GM23338 (cell line): ENCODE measurements around the gene DBH. TPM values are rescaled to one million over a fixed set of nuclear protein-coding genes. Genes with fewer than 3 reads are reported as not detected.

ENCODE experiments used
- ATAC-seq: fragments of 200-7000 bp; cut with Tn5 transposase; 3 replicates; pipeline ENCODE4 v1.9.1; 2020
- DNase-seq: peaks from one replicate; pipeline ENCODE4 v3.0.0-alpha.2; 2015; ENCODE audit warnings: low spot score
- H2AFZ ChIP-seq: fragments of 200-600 bp; sonication (generic); 2 replicates; pipeline ENCODE4 v1.8.0; 2016; ENCODE audit warnings: antibody characterized with exemption, mild to moderate bottlenecking, moderate library complexity
- H3F3A ChIP-seq: fragments of 200-600 bp; sonication (generic); replicated peaks from 2 replicates; pipeline ENCODE4 v1.8.0; 2017; ENCODE audit warnings: antibody characterized with exemption, mixed run types, low read depth
- H3K27ac ChIP-seq: fragments of 200-600 bp; sonication (generic); 2 replicates; pipeline ENCODE4 v1.6.1; 2016; ENCODE audit warnings: low read depth
- H3K27me3 ChIP-seq: fragments of 200-600 bp; sonication (generic); 2 replicates; pipeline ENCODE4 v1.8.0; 2016; ENCODE audit warnings: mild to moderate bottlenecking, mixed run types, moderate library complexity; ENCODE audit not compliant: insufficient read depth
- H3K36me3 ChIP-seq: fragments of 200-600 bp; sonication (generic); 2 replicates; pipeline ENCODE4 v1.8.0; 2016; ENCODE audit warnings: mild to moderate bottlenecking; ENCODE audit not compliant: insufficient read depth
- H3K4me1 ChIP-seq: fragments of 200-600 bp; sonication (generic); 2 replicates; pipeline ENCODE4 v1.8.0; 2016; ENCODE audit warnings: mild to moderate bottlenecking, moderate library complexity; ENCODE audit not compliant: insufficient read depth
- H3K4me2 ChIP-seq: fragments of 200-600 bp; sonication (generic); 2 replicates; pipeline ENCODE4 v1.7.1; 2017; ENCODE audit warnings: mixed run types
- H3K4me3 ChIP-seq: fragments of 200-600 bp; sonication (generic); 2 replicates; pipeline ENCODE4 v1.6.1; 2016; ENCODE audit warnings: mixed run types
- H3K79me2 ChIP-seq: fragments of 200-600 bp; sonication (generic); replicated peaks from 2 replicates; pipeline ENCODE4 v1.8.0; 2017; ENCODE audit warnings: mild to moderate bottlenecking; ENCODE audit not compliant: insufficient read depth
- H3K9me2 ChIP-seq: fragments of 200-600 bp; sonication (generic); 2 replicates; pipeline ENCODE4 v1.8.0; 2017; ENCODE audit not compliant: insufficient read depth
- H4K20me1 ChIP-seq: fragments of 200-600 bp; sonication (generic); replicated peaks from 2 replicates; pipeline ENCODE4 v1.8.0; 2017; ENCODE audit warnings: mild to moderate bottlenecking; ENCODE audit not compliant: insufficient read depth
- H3K27ac Mint-ChIP-seq: 2 replicates; pipeline ENCODE4 v1.8.0; 2020; ENCODE audit warnings: inconsistent platforms, mild to moderate bottlenecking, moderate library complexity, mixed read lengths
- H3K27me3 Mint-ChIP-seq: 3 replicates; pipeline ENCODE4 v1.8.0; 2022; ENCODE audit warnings: low read depth, mild to moderate bottlenecking, moderate library complexity, mixed read lengths, inconsistent platforms; ENCODE audit not compliant: insufficient read depth, poor library complexity
- H3K36me3 Mint-ChIP-seq: 3 replicates; pipeline ENCODE4 v1.8.0; 2021; ENCODE audit warnings: low read depth, mild to moderate bottlenecking, inconsistent platforms, moderate library complexity, mixed read lengths
- H3K4me1 Mint-ChIP-seq: 3 replicates; pipeline ENCODE4 v1.8.0; 2020; ENCODE audit warnings: mild to moderate bottlenecking, inconsistent platforms, mixed read lengths
- H3K4me3 Mint-ChIP-seq: 3 replicates; pipeline ENCODE4 v1.8.0; 2021; ENCODE audit warnings: moderate library complexity, mild to moderate bottlenecking, inconsistent platforms, mixed read lengths
- H3K9me3 Mint-ChIP-seq: 3 replicates; pipeline ENCODE4 v1.8.0; 2020; ENCODE audit warnings: moderate library complexity, mild to moderate bottlenecking, inconsistent platforms, mixed read lengths
- CREB1 ChIP-seq: fragments of 250-450 bp; sonication (Bioruptor Pico); IDR thresholded peaks from 2 replicates; pipeline ENCODE4 v1.5.0; 2020; ENCODE audit warnings: low read depth, mild to moderate bottlenecking, moderate library complexity
- EZH2 ChIP-seq: fragments of 200-600 bp; sonication (generic); IDR thresholded peaks from one replicate; pipeline ENCODE4 v1.8.0; 2017; ENCODE audit warnings: antibody characterized with exemption, mild to moderate bottlenecking, low read depth; ENCODE audit not compliant: unreplicated experiment
- EZH2phosphoT487 ChIP-seq: fragments of 200-600 bp; sonication (generic); IDR thresholded peaks from one replicate; pipeline ENCODE4 v1.8.1; 2018; ENCODE audit warnings: antibody characterized with exemption; ENCODE audit not compliant: unreplicated experiment
- JUNB ChIP-seq: IDR thresholded peaks from one replicate; pipeline ENCODE4 v1.6.1; 2016; ENCODE audit warnings: antibody characterized with exemption; ENCODE audit not compliant: unreplicated experiment
- NANOG ChIP-seq: IDR thresholded peaks from 2 replicates; pipeline ENCODE4 v1.6.1; 2016; ENCODE audit warnings: antibody characterized with exemption, borderline replicate concordance
- POLR2AphosphoS5 ChIP-seq: IDR thresholded peaks from 2 replicates; pipeline ENCODE4 v1.6.1; 2016; ENCODE audit warnings: antibody characterized with exemption, low read depth
- REST ChIP-seq: IDR thresholded peaks from one replicate; pipeline ENCODE4 v1.6.1; 2018; ENCODE audit warnings: antibody characterized with exemption; ENCODE audit not compliant: unreplicated experiment
- STAT1 ChIP-seq: IDR thresholded peaks from one replicate; pipeline ENCODE4 v1.6.1; 2016; ENCODE audit warnings: antibody characterized with exemption; ENCODE audit not compliant: unreplicated experiment
- ZNF331 ChIP-seq: fragments of 250-450 bp; sonication (Bioruptor Pico); IDR thresholded peaks from 2 replicates; pipeline ENCODE4 v1.5.0; 2020; ENCODE audit warnings: low read depth, mild to moderate bottlenecking, moderate library complexity
- ZNF462 ChIP-seq: fragments of 250-450 bp; sonication (Bioruptor Pico); IDR thresholded peaks from 2 replicates; pipeline ENCODE4 v1.5.0; 2020; ENCODE audit warnings: mild to moderate bottlenecking, moderate library complexity
- polyA plus RNA-seq: library from polyadenylated mRNA; unstranded; fragments of >200 nt; fragmentation: Nextera tagmentation; extraction: Ambion mirVana; gene quantifications from 2 replicates; pipeline ENCODE4 v1.2.1, GENCODE V29; 2016
- total RNA-seq: library from RNA; depleted of rRNA; stranded (reverse); fragments of >200 nt; shearing (Covaris generic); gene quantifications from 2 replicates; pipeline ENCODE4 v1.2.3, GENCODE V29; 2014

DBH gene
- total and polyA plus RNA-seq, 2 experiments from 2014 or later = 0.08 to 0.24 TPM

GRCh38 chr9:133599470-133600173 lies 36.5 kb upstream of the DBH start (continued):
- TF ChIP-seq ZNF462 (CRISPR knock-in tag) (no peak), STAT1 (no peak), EZH2 (no peak), NANOG (no peak)

GRCh38 chr9:133600739-133601138 lies 35.4 kb upstream of the DBH start:
- H3K4me1 Mint-ChIP-seq = peaks cover 22% of the 10 kb centered on the region
- Histone ChIP-seq H3K4me2 (no peak overlapping the region), H3F3A (peaks cover 6% of the 10 kb centered on the region; the same call in 1 of the 2 replicates), H3K9me2 (no peaks in the 10 kb centered on the region), H3K27me3 (no peaks in the 10 kb centered on the region), H3K4me1 (no peaks in the 10 kb centered on the region), H3K4me3 (no peak overlapping the region), H3K27ac (no peak overlapping the region), H3K36me3 (no peaks in the 10 kb centered on the region), H3K79me2 (no peaks in the 10 kb centered on the region), H2AFZ (no peak overlapping the region), H4K20me1 (no peaks in the 10 kb centered on the region)
- H3K27ac Mint-ChIP-seq = no peak overlapping the region
- H3K4me3 Mint-ChIP-seq = no peak overlapping the region
- ATAC-seq (no peak), DNase-seq (no peak)
- peaks cover 25% of the 10 kb centered on the region for H3K9me3 Mint-ChIP-seq
- peaks cover 4% of the 10 kb centered on the region for H3K27me3 Mint-ChIP-seq
- H3K36me3 Mint-ChIP-seq = peaks cover 14% of the 10 kb centered on the region
- no peak for TF ChIP-seq ZNF331 (CRISPR knock-in tag)
- TF ChIP-seq EZH2phosphoT487 = no peak
- TF ChIP-seq CREB1 = no peak
- TF ChIP-seq JUNB = no peak
- TF ChIP-seq EZH2 = no peak
- no peak for TF ChIP-seq STAT1
- TF ChIP-seq POLR2AphosphoS5 = no peak
- no peak for TF ChIP-seq REST
